HCT116 (cell line): ENCODE measurements around the gene SLC1A6. TPM values are rescaled to one million over a fixed set of nuclear protein-coding genes. Genes with fewer than 3 reads are reported as not detected.

Experiments
- ATAC-seq: fragments of 200-7000 bp; cut with Tn5 transposase; 2 replicates; pipeline ENCODE4 v1.9.1; 2020; ENCODE audit warnings: mild to moderate bottlenecking, moderate library complexity
- BruUV-seq: library from RNA; stranded (reverse); fragments of 400-500 nt; replicated peaks from 2 replicates; lab custom pipeline; 2021; lab: Mats Ljungman, UMichigan
- CTCF ChIA-PET: fragments of 300-600 bp; sonication (Branson Sonifier 250); formaldehyde crosslinking; loops from one replicate; lab custom pipeline; 2021; ENCODE audit warnings: antibody characterized with exemption; lab: Charles Lee
- POLR2A ChIA-PET: fragments of 300-600, 350-600 bp; sonication (Branson Sonifier 250); formaldehyde crosslinking; loops from one replicate; lab custom pipeline; 2021; ENCODE audit warnings: antibody characterized with exemption; lab: Charles Lee
- RAD21 ChIA-PET, 2 experiments: fragments of 300-600 bp; sonication (Branson Sonifier 250); formaldehyde crosslinking; loops; one replicate each; lab custom pipeline; 2023; ENCODE audit warnings: low total read pairs in 2 of 2; ENCODE audit not compliant: uncharacterized antibody in 2 of 2, unreplicated experiment in 2 of 2, low non-redundant PET in 1 of 2; lab: Charles Lee
- DNase-seq: peaks from one replicate; pipeline ENCODE4 v3.0.0-alpha.2; 2010; ENCODE audit warnings: low read depth, low spot score
- H2AFZ ChIP-seq: fragments of 200-600 bp; shearing (Covaris generic), sonication (generic); 2 replicates; pipeline ENCODE4 v1.6.1; 2017; ENCODE audit warnings: low read depth, mixed run types, mixed read lengths, antibody characterized with exemption, low read length; ENCODE audit not compliant: poor library complexity, severe bottlenecking
- H3K27ac ChIP-seq: 2 replicates; pipeline ENCODE4 v1.5.1; 2012; ENCODE audit warnings: low read depth, low read length
- H3K27me3 ChIP-seq: fragments of 200-600 bp; sonication (generic); 2 replicates; pipeline ENCODE4 v1.6.1; 2016; ENCODE audit warnings: mixed run types, low read length, mixed read lengths; ENCODE audit not compliant: insufficient read depth
- H3K36me3 ChIP-seq, 2 experiments: fragments of 200-500 bp in 1 of 2; fragments of 200-600 bp in 1 of 2; sonication (Bioruptor generic) in 1 of 2; sonication (generic) in 1 of 2; 2 replicates each; pipeline versions ENCODE4 v1.5.1 to v1.6.1; 2014 to 2016; ENCODE audit warnings: low read length in 2 of 2, inconsistent platforms in 1 of 2, mixed read lengths in 1 of 2, mixed run types in 1 of 2; ENCODE audit not compliant: insufficient read depth in 2 of 2, control insufficient read depth in 1 of 2
- H3K4me1 ChIP-seq, 2 experiments: fragments of 200-600 bp in 1 of 2; sonication (generic) in 1 of 2; 2 replicates each; pipeline versions ENCODE4 v1.5.1 to v1.6.1; 2012 to 2017; ENCODE audit warnings: low read length in 2 of 2, inconsistent platforms in 1 of 2, mild to moderate bottlenecking in 1 of 2, mixed read lengths in 1 of 2, mixed run types in 1 of 2, moderate library complexity in 1 of 2; ENCODE audit not compliant: insufficient read depth in 2 of 2, control insufficient read depth in 1 of 2
- H3K4me2 ChIP-seq: fragments of 200-600 bp; sonication (generic); 2 replicates; pipeline ENCODE4 v1.6.1; 2017; ENCODE audit warnings: mixed run types, low read length, mixed read lengths
- H3K4me3 ChIP-seq, 2 experiments: fragments of 200-600 bp in 1 of 2; sonication (generic) in 1 of 2; replicated peaks in 1 of 2; 2 replicates each; pipeline ENCODE4 v1.5.1; 2011 to 2016; ENCODE audit warnings: low read length in 2 of 2, control low read depth in 1 of 2, low read depth in 1 of 2, mild to moderate bottlenecking in 1 of 2, mixed read lengths in 1 of 2, mixed run types in 1 of 2
- H3K79me2 ChIP-seq: fragments of 200-600 bp; sonication (generic); 2 replicates; pipeline ENCODE4 v1.6.1; 2017; ENCODE audit warnings: mild to moderate bottlenecking, mixed run types, low read length, moderate library complexity, mixed read lengths; ENCODE audit not compliant: insufficient read depth
- H3K9ac ChIP-seq: fragments of 200-600 bp; sonication (generic); 2 replicates; pipeline ENCODE4 v1.6.1; 2016; ENCODE audit warnings: low read length, mixed read lengths
- H3K9me2 ChIP-seq: fragments of 200-600 bp; sonication (generic), shearing (Covaris generic); 2 replicates; pipeline ENCODE4 v1.6.1; 2017; ENCODE audit warnings: mixed run types, mild to moderate bottlenecking, moderate library complexity; ENCODE audit not compliant: insufficient read depth
- H3K9me3 ChIP-seq, 2 experiments: fragments of 200-500 bp in 1 of 2; fragments of 200-600 bp in 1 of 2; sonication (Bioruptor generic) in 1 of 2; sonication (generic) in 1 of 2; 2 replicates each; pipeline ENCODE4 v1.6.1; 2014 to 2017; ENCODE audit warnings: low read length in 2 of 2, mixed read lengths in 2 of 2, inconsistent platforms in 1 of 2, low read depth in 1 of 2, mild to moderate bottlenecking in 1 of 2, mixed run types in 1 of 2, moderate library complexity in 1 of 2; ENCODE audit not compliant: control insufficient read depth in 1 of 2, insufficient read depth in 1 of 2
- H4K20me1 ChIP-seq: fragments of 200-600 bp; sonication (generic), shearing (Covaris generic); 2 replicates; pipeline ENCODE4 v1.6.1; 2017; ENCODE audit warnings: mixed run types, mild to moderate bottlenecking, moderate library complexity; ENCODE audit not compliant: insufficient read depth
- CBX3 ChIP-seq: IDR thresholded peaks from 2 replicates; pipeline ENCODE4 v1.6.1; 2012; ENCODE audit warnings: low read depth
- CTCF ChIP-seq, 3 experiments: fragments of 200-600 bp in 1 of 3; sonication (generic) in 1 of 3; IDR thresholded peaks in 2 of 3; conservative IDR thresholded peaks in 1 of 3; 2 replicates each; pipeline ENCODE4 v1.5.1; 2012 to 2017; ENCODE audit warnings: low read depth in 2 of 3, low read length in 2 of 3, antibody characterized with exemption in 1 of 3, borderline replicate concordance in 1 of 3, control low read depth in 1 of 3, mild to moderate bottlenecking in 1 of 3, mixed read lengths in 1 of 3, mixed run types in 1 of 3, moderate library complexity in 1 of 3; ENCODE audit not compliant: insufficient read depth in 1 of 3
- EGR1 ChIP-seq: IDR thresholded peaks from 2 replicates; pipeline ENCODE4 v1.6.1; 2012; ENCODE audit warnings: low read depth
- ELF1 ChIP-seq: IDR thresholded peaks from 2 replicates; pipeline ENCODE4 v1.6.1; 2012; ENCODE audit warnings: low read depth, borderline replicate concordance
- FOSL1 ChIP-seq: IDR thresholded peaks from 2 replicates; pipeline ENCODE4 v1.6.1; 2012; ENCODE audit warnings: low read depth
- MAX ChIP-seq: IDR thresholded peaks from 2 replicates; pipeline ENCODE4 v1.6.1; 2012
- RAD21 ChIP-seq: IDR thresholded peaks from 2 replicates; pipeline ENCODE4 v1.6.1; 2012; ENCODE audit warnings: low read depth, mild to moderate bottlenecking
- REST ChIP-seq: IDR thresholded peaks from 2 replicates; pipeline ENCODE4 v1.6.1; 2012; ENCODE audit warnings: low read depth
- SIN3A ChIP-seq: IDR thresholded peaks from 2 replicates; pipeline ENCODE4 v1.6.1; 2012; ENCODE audit warnings: low read depth
- SRF ChIP-seq: IDR thresholded peaks from 2 replicates; pipeline ENCODE4 v1.6.1; 2012; ENCODE audit warnings: low read depth
- TCF7L2 ChIP-seq: IDR thresholded peaks from 2 replicates; pipeline ENCODE4 v1.7.0; 2011; ENCODE audit warnings: borderline replicate concordance, inconsistent platforms; ENCODE audit not compliant: insufficient read depth, insufficient read length; ENCODE audit errors: extremely low read depth
- YY1 ChIP-seq: IDR thresholded peaks from 2 replicates; pipeline ENCODE4 v1.6.1; 2011; ENCODE audit warnings: low read length, low read depth, moderate library complexity, mild to moderate bottlenecking; ENCODE audit not compliant: insufficient replicate concordance; ENCODE audit errors: extremely low read depth
- ZBTB33 ChIP-seq: IDR thresholded peaks from 2 replicates; pipeline ENCODE4 v1.6.1; 2011; ENCODE audit warnings: mild to moderate bottlenecking, low read length, moderate library complexity; ENCODE audit not compliant: insufficient replicate concordance; ENCODE audit errors: extremely low read depth
- ZFX ChIP-seq: fragments of 450-650 bp; IDR thresholded peaks from 2 replicates; pipeline ENCODE4 v1.6.1; 2017
- intact Hi-C: fragments of 100-400 bp; cut with micrococcal nuclease; formaldehyde crosslinking; loops from 2 replicates; pipeline ENCODE4 v1.10.0; 2022
- total RNA-seq: library from RNA; stranded (reverse); gene quantifications from one replicate; pipeline ENCODE4 v1.2.1, GENCODE V29; 2021; ENCODE audit not compliant: unreplicated experiment

Gene SLC1A6
- total RNA-seq, 1 experiment from 2014 or later, result not detected

GRCh38 chr19:14972676-14973075 lies 7.0 kb downstream of the SLC1A6 start:
- no peak overlapping the region for H3K4me3 ChIP-seq
- H3K9me2 ChIP-seq, result no peaks in the 10 kb centered on the region
- H3K9me3 ChIP-seq, result no peaks in the 10 kb centered on the region
- ChIA-PET RAD21 (no interaction called here), CTCF (no interaction called here), POLR2A (no interaction called here)
- no peaks in the 10 kb centered on the region for H4K20me1 ChIP-seq
- intact Hi-C loops, result no loop called here
- no peaks in the 10 kb centered on the region for H3K4me1 ChIP-seq
- TF ChIP-seq ZFX (no peak), SIN3A (no peak), SRF (no peak), MAX (no peak), TCF7L2 (no peak), ELF1 (no peak), ZBTB33 (no peak), CBX3 (no peak), YY1 (no peak), RAD21 (no peak), EGR1 (no peak), CTCF (IDR thresholded peaks at IDR 0.05 in 2 of 3, conservative IDR thresholded peaks at IDR 0.05 in 1 of 3; ENCODE audit: borderline replicate concordance in 1 of 3, insufficient read depth in 1 of 3, low read depth in 2 of 3, low read length in 2 of 3) (no peak), REST (no peak), FOSL1 (no peak)
- H3K27ac ChIP-seq, result no peak overlapping the region
- ATAC-seq, result no peak
- no peak for DNase-seq
- H2AFZ ChIP-seq, result no peak overlapping the region
- H3K4me2 ChIP-seq, result no peak overlapping the region
- no peaks in the 10 kb centered on the region for H3K36me3 ChIP-seq
- no TSS peak for BruUV-seq
- peaks cover 21% of the 10 kb centered on the region for H3K27me3 ChIP-seq
- H3K9ac ChIP-seq, result no peak overlapping the region
- no peaks in the 10 kb centered on the region for H3K79me2 ChIP-seq
